SIG-M5 treated with dmso at 0.1 percent for 504 hours (cell line): ENCODE measurements around the gene WDR37.
A peak's percentile ranks its signal among the peaks of the same experiment; 100 is the strongest.

Experiments
- DNase-seq: peaks from one replicate; lab custom pipeline; 2025; ENCODE audit not compliant: unreplicated experiment; lab: John Stamatoyannopoulos, UW

The WDR37 gene

GRCh38 chr10:1068380-1069361, 12.5 kb downstream of the WDR37 start:
- no peak for DNase-seq

GRCh38 chr10:1070919-1071318, 14.7 kb downstream of the WDR37 start:
- no peak for DNase-seq

DNA sequence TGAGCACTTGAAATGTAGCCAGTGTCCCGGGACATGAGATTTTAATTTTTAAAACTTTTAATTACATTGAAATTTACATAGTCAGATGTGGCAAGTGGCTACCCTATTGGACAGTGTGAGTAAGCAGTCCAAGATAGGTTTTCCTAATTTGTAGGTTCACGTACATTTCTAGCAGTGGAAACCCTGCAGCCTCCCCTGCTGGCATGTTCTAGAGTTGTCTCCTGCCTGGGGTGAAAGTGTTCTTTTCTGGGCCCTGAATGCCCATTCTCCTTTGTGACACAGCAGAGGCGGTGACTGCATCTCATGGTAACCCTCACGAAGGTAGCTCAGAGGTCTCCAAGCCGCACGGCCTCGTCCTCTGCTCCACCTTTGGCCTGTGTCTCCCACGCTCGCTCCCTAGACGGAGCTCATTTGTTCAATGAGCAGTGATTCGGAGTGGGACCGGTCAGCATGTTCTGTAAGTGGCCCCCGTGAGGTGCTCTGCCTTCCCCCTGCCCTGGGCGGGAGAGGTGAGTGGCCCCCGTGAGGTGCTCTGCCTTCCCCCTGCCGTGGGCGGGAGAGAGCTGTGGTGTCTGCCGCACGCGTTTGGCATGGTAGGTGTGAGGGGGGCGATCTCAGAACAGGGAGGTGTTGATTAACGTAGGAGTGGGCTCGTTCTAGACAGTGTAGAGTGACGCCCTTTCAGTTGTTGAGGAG, 18.0 kb downstream of the WDR37 start:
- DNase-seq = no peak

GRCh38 chr10:1074748-1075308, 18.6 kb downstream of the WDR37 start:
- DNase-seq = peak; percentile 36

- no peak for DNase-seq
Measured at GRCh38 chr10:1078668-1079067, 22.5 kb downstream of the WDR37 start.

DNA sequence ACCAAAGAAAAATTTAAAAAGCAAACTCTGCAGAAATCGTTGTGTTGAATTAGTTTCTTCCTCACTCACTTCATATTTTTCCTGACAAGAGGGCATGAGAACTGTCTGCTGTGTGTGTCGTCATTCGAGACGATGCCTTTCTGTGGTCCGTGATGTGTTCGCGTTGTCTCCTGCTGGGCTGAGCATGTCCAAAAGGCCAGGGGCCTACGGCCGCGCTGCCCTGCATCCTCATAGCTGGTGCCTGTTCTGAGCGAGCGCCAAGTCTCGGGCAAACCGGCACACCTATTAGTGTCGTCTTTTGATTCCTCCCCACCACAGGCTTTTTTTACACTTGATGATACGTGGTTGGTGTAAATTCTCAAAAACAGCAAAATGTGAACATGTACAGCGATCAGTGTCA, 27.4 kb downstream of the WDR37 start:
- DNase-seq = no peak

DNA sequence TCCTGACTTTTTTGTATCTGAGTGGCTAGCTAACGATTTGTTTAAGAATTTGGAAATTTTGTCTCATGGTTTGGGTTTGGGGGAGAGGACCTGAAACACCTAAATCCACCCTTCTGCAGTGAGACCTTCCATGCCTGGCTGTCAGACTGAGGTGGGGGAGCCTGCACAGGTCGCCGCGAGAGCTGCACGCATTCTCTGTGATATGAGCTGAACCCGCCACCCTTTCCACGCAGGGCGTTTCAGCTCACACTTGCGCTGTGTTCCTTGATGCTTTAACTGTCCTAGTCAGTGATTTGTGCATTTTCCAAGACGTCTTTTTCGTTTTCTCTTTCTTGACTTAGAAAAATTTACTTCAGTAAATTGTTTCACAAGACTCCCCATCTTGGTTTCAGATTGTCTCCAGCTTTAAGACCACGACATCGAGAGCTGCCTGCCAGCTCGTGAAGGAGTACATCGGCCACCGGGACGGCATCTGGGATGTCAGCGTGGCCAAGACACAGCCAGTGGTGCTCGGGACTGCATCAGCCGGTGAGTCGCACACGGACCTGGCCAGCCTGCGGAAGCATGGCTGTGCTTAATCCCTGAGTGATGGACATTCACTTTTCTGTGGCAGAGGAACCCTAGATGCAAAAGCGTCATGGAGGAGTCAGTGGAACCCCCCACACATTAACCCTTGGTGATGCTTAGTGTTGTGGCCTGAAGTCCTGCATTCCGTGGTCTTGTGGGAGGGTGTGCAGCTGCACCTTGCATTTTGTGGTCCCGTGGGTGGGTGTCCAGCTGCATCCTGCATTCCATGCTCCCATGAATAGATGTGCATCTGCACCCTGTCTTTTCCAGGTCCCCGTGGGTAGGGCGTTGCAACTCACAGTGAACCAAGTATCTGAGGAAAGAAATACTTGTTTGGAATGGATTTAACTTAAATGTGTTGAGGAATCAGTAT, 28.1 kb downstream of the WDR37 start:
- no peak for DNase-seq

- no peak for DNase-seq
Measured at GRCh38 chr10:1085258-1085657, 29.1 kb downstream of the WDR37 start.

DNA sequence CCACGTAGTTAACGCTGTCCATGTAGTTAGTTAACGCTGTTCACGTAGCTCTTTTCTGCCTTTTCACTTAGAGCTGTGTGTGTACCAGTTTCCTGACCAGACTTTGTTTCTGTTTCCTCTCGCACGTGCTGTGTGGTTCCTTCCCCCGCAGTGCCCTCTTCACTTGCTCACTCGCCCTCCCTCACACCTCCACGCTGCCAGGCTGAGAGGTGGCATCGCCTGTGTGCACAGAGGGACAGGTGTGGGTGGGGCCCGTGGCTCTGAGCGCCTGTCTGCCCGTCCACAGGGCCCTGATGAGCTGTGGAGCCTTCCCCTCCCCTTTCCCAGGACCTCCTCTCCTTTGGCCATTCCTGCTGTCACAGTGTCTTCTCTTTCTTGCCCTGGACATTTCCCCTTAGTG, 30.6 kb downstream of the WDR37 start:
- no peak for DNase-seq

DNA sequence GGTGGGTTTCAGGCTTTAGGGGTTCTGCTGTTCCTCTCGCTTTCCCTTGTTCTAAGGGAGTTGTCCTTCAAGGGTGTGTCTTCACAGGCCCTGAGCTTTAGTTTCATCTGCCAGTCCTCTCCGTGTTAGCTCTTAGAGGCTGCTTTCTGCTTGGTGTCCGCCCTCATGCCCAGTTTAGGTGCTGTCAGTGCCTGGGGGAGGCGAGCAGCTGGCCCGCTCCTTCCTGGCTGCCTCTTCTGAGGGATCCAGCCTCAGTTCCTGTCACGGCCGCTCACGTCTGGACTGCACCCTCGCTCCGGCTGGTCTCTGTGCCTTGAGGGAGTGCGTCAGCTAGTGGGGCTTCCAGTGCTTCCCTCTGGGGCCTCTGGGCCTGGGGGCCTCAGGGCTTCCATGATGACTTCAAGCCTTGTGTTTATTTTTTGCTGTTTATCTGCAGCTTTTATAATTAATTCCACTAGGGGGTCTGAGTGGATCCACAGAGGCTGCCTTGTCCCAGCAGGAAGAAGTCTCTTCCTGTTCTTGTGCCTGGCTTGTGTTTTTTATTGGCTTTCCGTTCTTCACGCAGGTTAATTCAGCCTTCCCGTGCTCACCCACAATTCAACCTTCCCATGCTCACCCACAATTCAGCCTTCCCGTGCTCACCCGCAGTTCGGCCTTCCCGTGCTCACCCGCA, 33.0 kb downstream of the WDR37 start:
- DNase-seq = no peak

DNA sequence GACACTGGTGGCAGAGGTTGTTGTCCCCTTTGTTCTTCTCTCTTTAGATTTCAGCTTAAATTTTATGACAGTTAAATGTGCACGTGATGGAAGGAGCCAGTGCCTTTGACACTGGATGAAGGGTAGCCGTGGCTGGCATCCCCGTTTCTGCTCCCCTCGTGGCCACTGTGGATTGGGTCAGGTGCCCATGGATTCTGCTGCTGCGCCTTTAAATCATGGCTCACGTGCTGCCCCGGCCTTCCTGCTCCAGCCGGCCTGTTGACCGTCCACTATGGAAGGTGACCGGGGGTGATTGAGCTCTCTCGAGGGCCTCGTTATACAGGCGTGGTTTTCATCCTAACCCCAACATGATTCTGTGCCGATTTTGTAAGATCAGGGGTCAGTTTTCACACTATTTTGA, 34.5 kb downstream of the WDR37 start:
- no peak for DNase-seq

GRCh38 chr10:1093696-1094095, 37.5 kb downstream of the WDR37 start:
- DNase-seq = no peak

DNA sequence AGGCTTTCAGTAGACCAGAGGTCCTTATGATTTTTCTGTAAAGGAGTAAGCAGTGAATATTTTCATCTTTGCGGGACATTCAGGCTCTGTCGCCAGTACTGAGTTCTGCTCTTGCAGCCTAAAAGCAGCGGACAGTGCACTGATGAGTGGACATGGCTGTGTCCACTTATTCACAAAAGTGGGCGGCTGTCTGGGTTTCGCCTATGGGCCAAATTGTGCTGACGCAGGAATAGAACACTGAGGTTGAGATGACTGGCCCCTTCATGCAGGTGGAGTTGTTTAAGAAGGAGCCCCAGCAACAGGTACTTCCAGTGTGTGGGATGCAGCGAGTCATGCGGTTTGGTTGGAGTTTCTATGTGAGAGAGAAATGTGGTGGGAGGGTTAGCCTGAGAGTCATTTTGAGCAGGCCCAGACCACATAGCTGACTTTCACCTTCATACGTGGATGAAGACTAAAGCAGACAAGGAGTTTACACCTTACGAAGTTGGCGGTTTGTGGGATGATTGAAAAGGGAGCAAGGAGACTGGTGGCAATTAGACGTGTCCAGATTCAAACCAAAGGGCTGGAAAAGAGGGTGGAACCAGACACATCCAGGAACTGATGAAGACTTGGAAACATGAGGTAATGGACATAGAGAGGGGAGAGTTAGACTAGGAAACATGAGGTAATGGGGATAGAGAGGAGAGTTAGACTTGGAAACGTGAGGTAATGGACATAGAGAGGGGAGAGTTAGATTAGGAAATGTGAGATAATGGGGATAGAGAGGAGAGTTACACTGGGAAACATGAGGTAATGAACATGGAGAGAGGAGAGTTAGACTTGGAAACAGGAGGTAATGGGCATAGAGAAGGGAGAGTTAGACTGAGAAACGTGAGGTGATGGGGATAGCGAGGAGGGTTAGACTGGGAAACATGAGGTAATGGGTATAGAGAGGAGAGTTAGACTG, 38.2 kb downstream of the WDR37 start:
- DNase-seq = no peak

GRCh38 chr10:1095498-1095897, 39.3 kb downstream of the WDR37 start:
- no peak for DNase-seq

GRCh38 chr10:1096287-1096889, 40.2 kb downstream of the WDR37 start:
- no peak for DNase-seq

- DNase-seq = no peak
Measured at GRCh38 chr10:1097436-1097835, 41.3 kb downstream of the WDR37 start.

DNA sequence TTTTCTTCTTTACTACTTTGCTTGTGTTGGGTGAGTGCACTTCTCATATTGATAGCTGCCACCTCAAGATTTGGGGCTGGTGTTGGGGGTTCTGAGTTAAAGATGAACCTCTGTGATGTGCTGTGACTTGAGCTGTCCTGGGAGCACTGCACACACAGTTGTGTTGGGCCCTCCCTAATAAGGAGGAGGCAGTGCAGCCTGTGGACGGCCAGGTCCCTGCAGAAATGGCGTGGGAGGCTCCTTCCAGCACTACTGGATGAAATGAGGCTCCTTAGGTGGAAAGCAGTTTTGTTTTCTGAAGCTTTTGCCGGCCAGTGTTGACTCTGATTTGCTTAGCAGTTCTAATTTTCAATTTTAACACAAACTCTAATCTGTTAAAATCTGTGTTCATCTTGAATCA, 44.0 kb downstream of the WDR37 start:
- no peak for DNase-seq

GRCh38 chr10:1100691-1101368, 44.6 kb downstream of the WDR37 start:
- no peak for DNase-seq
